A549 treated with ZK216348 at 1 μM for 4 hours (cell line): ENCODE results near the gene TRMU. TPM values are rescaled to one million over a fixed set of nuclear protein-coding genes. Genes with fewer than 3 reads are reported as not detected.

Source experiments
- total RNA-seq: library from RNA; stranded (reverse); fragments of 200-300 nt; extraction: Qiagen RNA extraction; gene quantifications from 5 replicates; pipeline ENCODE4 v1.2.3, GENCODE V29; 2022; ENCODE audit warnings: low read depth

Gene TRMU
- total RNA-seq, result 28.4 to 43.3 TPM (median 38.8 TPM) in 5 replicates

DNA sequence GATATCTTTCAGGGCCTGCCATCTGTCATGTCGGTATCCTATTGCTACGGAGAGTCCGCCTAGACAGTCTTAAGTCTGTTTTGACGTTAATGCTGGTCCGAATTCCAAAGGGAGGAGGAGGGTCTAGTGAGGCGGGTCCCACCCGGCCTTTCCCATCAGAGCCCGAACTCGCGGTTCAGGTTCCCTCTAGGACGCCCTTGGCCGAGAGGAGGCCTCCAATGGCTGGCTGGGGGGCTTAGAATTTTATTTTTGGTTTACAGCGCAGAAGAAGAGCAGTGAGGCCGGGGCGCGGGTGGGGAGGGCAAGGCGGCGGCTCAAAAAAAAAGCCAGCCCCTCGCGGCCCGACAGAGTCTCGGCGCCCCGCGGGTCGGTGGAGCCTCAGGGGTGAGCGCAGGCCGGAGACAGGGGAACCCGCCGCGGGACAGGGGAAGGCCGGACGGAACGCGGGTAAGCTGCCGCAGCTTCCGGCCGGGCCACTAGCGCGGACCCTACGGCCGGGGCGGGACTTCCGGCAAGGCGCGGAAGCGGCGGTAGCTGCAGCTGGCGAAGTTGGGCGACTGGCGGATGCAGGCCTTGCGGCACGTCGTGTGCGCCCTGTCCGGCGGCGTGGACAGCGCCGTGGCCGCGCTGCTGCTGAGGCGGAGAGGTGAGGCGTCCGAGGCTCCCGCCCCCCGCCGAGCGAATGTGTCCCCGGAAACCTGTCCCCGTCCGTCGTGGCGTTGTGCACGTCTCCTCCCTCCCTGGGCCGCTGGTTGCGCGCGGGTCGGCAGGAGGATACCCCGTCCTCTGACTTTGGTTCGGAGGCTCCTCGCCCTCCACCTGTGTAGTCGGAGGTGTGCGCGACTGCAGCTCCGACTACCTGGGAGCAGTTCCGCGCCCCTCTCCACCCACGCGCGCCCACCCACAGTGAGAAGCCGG lies at the start of gene TRMU:
Gene TRMU, plus strand, starts transcription at position 514 of the 918 bp plus-strand sequence. Its CDS starts 51 bp downstream, at position 565.

DNA sequence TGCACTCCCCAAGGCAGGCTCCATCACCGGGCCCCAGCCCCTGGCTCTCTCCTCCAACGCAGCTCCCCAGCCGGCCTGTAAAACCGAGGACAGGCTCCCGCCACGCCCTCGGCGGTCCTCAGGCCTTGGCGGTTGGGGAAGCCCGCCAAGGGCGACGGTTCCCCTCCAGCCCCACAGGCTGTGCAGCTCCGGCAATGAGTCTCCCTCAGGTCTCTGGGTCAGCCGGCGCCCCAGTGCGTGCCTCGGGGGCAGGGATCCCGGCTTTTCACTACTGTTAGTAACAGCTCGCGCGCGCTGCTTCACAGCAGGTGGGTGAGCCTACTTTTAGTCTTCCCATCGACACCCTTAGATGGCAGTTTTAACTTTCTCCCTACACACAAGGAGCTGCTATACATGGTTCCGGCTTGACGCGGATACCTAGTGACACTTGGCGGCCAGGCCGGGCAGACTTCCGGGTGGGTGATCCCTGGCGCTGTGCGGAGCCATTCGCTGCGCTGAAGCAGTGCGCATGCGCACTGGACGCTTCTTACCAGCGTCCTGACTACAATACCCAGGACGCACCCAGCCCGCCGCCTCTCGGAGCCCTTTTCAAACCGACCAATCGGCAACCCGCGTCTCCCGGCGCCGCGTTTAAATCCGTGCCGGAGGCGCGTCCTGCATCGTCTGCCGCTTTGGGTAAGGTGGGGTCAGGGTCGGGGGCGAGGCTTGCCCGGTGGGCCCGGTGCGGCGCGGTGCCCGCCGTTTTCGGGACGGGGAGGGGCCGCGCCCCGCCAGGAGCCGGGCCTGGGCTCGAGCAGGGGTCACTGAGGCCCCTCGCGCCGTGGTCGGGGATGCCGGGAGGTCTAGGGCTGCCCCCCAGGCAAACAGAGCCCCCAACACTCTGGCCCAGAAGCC lies 39.0 kb upstream of the TRMU start, which contains the start of gene GTSE1:
Gene GTSE1, plus strand, starts transcription at position 614 of the 894 bp plus-strand sequence. CDS start 531 bp downstream, outside the sequence.

Other genes starting within 250 kb of the TRMU start
- 0.77 to 1.5 TPM (median 1.4 TPM) in 5 replicates for gene PPARA, start 185.2 kb upstream of the TRMU start, total RNA-seq
- gene CDPF1, start 85.4 kb upstream of the TRMU start, total RNA-seq, result 7.0 to 13.1 TPM (median 10.4 TPM) in 5 replicates
- not detected in 5 replicates for gene PKDREJ, start 72.4 kb upstream of the TRMU start, total RNA-seq
- 13.0 to 17.8 TPM (median 14.8 TPM) in 5 replicates for gene TTC38, start 67.7 kb upstream of the TRMU start, total RNA-seq
- gene GTSE1, start 38.8 kb upstream of the TRMU start, total RNA-seq, result 24.7 to 35.3 TPM (median 32.0 TPM) in 5 replicates
- gene CELSR1, start 201.9 kb downstream of the TRMU start, total RNA-seq, result 17.2 to 31.0 TPM (median 28.1 TPM) in 5 replicates